Measurements from ENCODE around the gene RIMS3. TPM values are rescaled to one million over a fixed set of nuclear protein-coding genes. Genes with fewer than 3 reads are reported as not detected.

RIMS3 gene
- total RNA-seq, 1 donor from 2014 or later, result 6.2 TPM

GRCh38 chr1:40699787-40700186 lies 34.3 kb upstream of the RIMS3 start:
- Mint-ChIP-seq H3K36me3 (ENCODE audit: low read depth) (peaks cover 18% of the 10 kb centered on the region), H3K4me1 (peaks cover 96% of the 10 kb centered on the region), H3K27ac (peak overlapping the region; percentile 84), H3K4me3 (peak overlapping the region; percentile 55), H3K9me3 (no peaks in the 10 kb centered on the region), H3K27me3 (no peaks in the 10 kb centered on the region)
- no peak for DNase-seq
- intact Hi-C loops (cut with micrococcal nuclease), result loop anchor here (1.0 to 10.0 kb wide), 5 partner anchors 8 to 1025 kb away; partner anchors contain the start of genes COL9A2, NFYC and ZFP69
- ATAC-seq (ENCODE audit: low read depth), result peak; percentile 96
- POLR2A ChIA-PET, result interaction anchor here (0.7 to 20.2 kb wide), 5 partner anchors 8 to 538 kb away, joined by 3 to 306 read pairs (median 5); partner anchors contain the start of gene NFYC
- CTCF ChIA-PET, result interaction anchor here (0.9 kb wide), 1 partner anchor 10 kb away, joined by 3 read pairs; no protein-coding TSS in a partner anchor
- TF ChIP-seq, protein P1, sequence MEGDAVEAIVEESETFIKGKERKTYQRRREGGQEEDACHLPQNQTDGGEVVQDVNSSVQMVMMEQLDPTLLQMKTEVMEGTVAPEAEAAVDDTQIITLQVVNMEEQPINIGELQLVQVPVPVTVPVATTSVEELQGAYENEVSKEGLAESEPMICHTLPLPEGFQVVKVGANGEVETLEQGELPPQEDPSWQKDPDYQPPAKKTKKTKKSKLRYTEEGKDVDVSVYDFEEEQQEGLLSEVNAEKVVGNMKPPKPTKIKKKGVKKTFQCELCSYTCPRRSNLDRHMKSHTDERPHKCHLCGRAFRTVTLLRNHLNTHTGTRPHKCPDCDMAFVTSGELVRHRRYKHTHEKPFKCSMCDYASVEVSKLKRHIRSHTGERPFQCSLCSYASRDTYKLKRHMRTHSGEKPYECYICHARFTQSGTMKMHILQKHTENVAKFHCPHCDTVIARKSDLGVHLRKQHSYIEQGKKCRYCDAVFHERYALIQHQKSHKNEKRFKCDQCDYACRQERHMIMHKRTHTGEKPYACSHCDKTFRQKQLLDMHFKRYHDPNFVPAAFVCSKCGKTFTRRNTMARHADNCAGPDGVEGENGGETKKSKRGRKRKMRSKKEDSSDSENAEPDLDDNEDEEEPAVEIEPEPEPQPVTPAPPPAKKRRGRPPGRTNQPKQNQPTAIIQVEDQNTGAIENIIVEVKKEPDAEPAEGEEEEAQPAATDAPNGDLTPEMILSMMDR (IDR thresholded peaks at IDR 0.05), result no peak

- ATAC-seq (ENCODE audit: low read depth) (no peak), DNase-seq (no peak)
- Mint-ChIP-seq H3K4me3 (no peak overlapping the region), H3K36me3 (ENCODE audit: low read depth) (peaks cover 23% of the 10 kb centered on the region), H3K9me3 (no peaks in the 10 kb centered on the region), H3K27ac (peak overlapping the region; percentile 46), H3K27me3 (no peaks in the 10 kb centered on the region), H3K4me1 (peaks cover 98% of the 10 kb centered on the region)
- ChIA-PET POLR2A (no interaction called here), CTCF (no interaction called here)
- intact Hi-C loops (cut with micrococcal nuclease), result loop anchor here (10.0 kb wide), 3 partner anchors 223 to 1027 kb away; partner anchors contain the start of genes COL9A2 and ZFP69
- TF ChIP-seq, protein P1 (IDR thresholded peaks at IDR 0.05), result no peak
These were observed 32.0 kb upstream of the RIMS3 start for GRCh38 chr1:40697436-40697835.

DNA sequence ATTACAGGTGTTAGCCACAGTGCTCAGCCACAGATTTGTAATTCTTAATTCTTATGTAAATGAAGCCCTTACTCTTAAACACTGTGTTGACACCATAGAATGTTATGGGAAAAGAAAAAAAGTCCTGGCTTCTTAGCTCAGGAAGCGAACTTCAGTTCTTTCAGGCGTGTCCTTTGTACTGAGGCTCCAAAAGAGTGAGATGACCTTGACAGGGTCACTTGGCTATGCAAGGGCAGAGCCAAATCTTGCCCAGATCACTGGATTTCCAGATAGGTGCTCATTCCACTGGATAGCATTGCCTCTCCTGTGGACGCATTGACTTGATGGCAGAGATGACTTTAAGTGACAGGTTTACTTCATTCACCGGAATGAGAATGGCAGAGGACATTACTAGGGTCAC lies 30.8 kb upstream of the RIMS3 start:
- H3K27ac Mint-ChIP-seq, result peak overlapping the region; percentile 50
- TF ChIP-seq, protein P1 (IDR thresholded peaks at IDR 0.05), result no peak
- H3K4me3 Mint-ChIP-seq, result no peak overlapping the region
- CTCF ChIA-PET, result no interaction called here
- peaks cover 95% of the 10 kb centered on the region for H3K4me1 Mint-ChIP-seq
- no peaks in the 10 kb centered on the region for H3K27me3 Mint-ChIP-seq
- POLR2A ChIA-PET, result interaction anchor here (8.6 kb wide), 1 partner anchor 12 kb away, joined by 306 read pairs; no protein-coding TSS in a partner anchor
- H3K9me3 Mint-ChIP-seq, result no peaks in the 10 kb centered on the region
- ATAC-seq (ENCODE audit: low read depth) (no peak), DNase-seq (no peak)
- peaks cover 35% of the 10 kb centered on the region for H3K36me3 Mint-ChIP-seq (ENCODE audit: low read depth)
- intact Hi-C loops (cut with micrococcal nuclease), result loop anchor here (10.0 kb wide), 3 partner anchors 221 to 1029 kb away; partner anchors contain the start of genes COL9A2 and ZFP69

GRCh38 chr1:40694353-40694874 lies 28.9 kb upstream of the RIMS3 start:
- CTCF ChIA-PET, result no interaction called here
- POLR2A ChIA-PET, result interaction anchor here (0.6 to 8.6 kb wide), 3 partner anchors 14 to 1736 kb away, joined by 3 to 306 read pairs (median 4); no protein-coding TSS in a partner anchor
- ATAC-seq (ENCODE audit: low read depth) (no peak), DNase-seq (no peak)
- Mint-ChIP-seq H3K27ac (peak overlapping the region; percentile 94), H3K27me3 (no peaks in the 10 kb centered on the region), H3K36me3 (ENCODE audit: low read depth) (peaks cover 37% of the 10 kb centered on the region), H3K4me3 (peak overlapping the region; percentile 22), H3K4me1 (peaks cover 91% of the 10 kb centered on the region), H3K9me3 (no peaks in the 10 kb centered on the region)
- intact Hi-C loops (cut with micrococcal nuclease), result loop anchor here (5.0 to 10.0 kb wide), 5 partner anchors 108 to 1030 kb away; partner anchors contain the start of genes COL9A2, ZFP69 and ZNF684
- TF ChIP-seq, protein P1 (IDR thresholded peaks at IDR 0.05), result no peak

DNA sequence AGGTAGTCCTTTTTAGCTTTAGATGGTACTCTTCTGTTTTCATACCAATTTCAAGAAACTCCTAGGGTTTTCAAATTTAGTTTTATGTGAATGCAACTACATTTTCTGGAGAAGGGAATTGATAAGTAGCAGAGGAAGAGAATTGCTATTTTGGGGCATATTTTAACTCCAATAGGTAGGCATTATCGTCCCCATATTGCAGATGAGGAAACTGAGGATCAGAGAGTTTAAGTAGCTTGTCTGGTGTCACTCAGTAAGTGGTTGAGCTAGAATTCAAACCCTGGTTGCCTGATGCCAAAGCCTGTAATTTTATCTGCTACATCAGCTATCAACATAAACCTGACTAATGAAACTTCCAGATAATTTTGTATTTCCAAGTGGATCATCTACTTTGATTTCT lies 27.9 kb upstream of the RIMS3 start:
- Mint-ChIP-seq H3K27ac (peak overlapping the region; percentile 94), H3K4me1 (peaks cover 85% of the 10 kb centered on the region), H3K27me3 (no peaks in the 10 kb centered on the region), H3K4me3 (peak overlapping the region; percentile 94), H3K36me3 (ENCODE audit: low read depth) (peaks cover 37% of the 10 kb centered on the region), H3K9me3 (no peaks in the 10 kb centered on the region)
- ChIA-PET POLR2A (interaction anchor here (8.6 kb wide), 1 partner anchor 15 kb away, joined by 306 read pairs; no protein-coding TSS in a partner anchor), CTCF (interaction anchor here (1.1 kb wide), 1 partner anchor 29 kb away, joined by 3 read pairs; no protein-coding TSS in a partner anchor)
- DNase-seq, result no peak
- intact Hi-C loops (cut with micrococcal nuclease), result loop anchor here (5.0 to 10.0 kb wide), 5 partner anchors 109 to 1031 kb away; partner anchors contain the start of genes COL9A2, ZFP69 and ZNF684
- ATAC-seq (ENCODE audit: low read depth), result no peak
- TF ChIP-seq, protein P1 (IDR thresholded peaks at IDR 0.05), result no peak

Measured in activated B cell treated with CpG ODN at 0.5 μM for 24 hours (primary cell).